ENCODE data around the gene HS3ST3A1.

- TF ChIP-seq POLR2AphosphoS5 (IDR thresholded peaks at IDR 0.05; ENCODE audit: low read depth, low read length), result no peak
- TF ChIP-seq POLR2A (IDR thresholded peaks at IDR 0.05; ENCODE audit: low read depth, low read length), result no peak
These were observed 109.0 kb downstream of the HS3ST3A1 start for GRCh38 chr17:13492737-13493122.

All from GM12891 (cell line).